K562 (cell line): ENCODE data around the gene UQCR11. TPM values are rescaled to one million over a fixed set of nuclear protein-coding genes. Genes with fewer than 3 reads are reported as not detected.

Experiments used
- ATAC-seq: fragments of 200-7000 bp; cut with Tn5 transposase; 3 replicates; pipeline ENCODE4 v1.9.1; 2020; ENCODE audit warnings: moderate library complexity
- BruUV-seq: library from RNA; stranded (reverse); fragments of 400-500 nt; replicated peaks from 2 replicates; lab custom pipeline; 2021; lab: Mats Ljungman, UMichigan
- CTCF ChIA-PET: fragments of 300-600 bp; formaldehyde crosslinking; extraction: SDS; loops from one replicate; lab custom pipeline; 2021; ENCODE audit warnings: low intra/inter-chr PET ratio; lab: Yijun Ruan, JAX
- POLR2A ChIA-PET: fragments of 300-600, 350-650 bp; sonication (Branson Sonifier 250); formaldehyde crosslinking; extraction: SDS; loops from one replicate; lab custom pipeline; 2021; ENCODE audit warnings: antibody characterized with exemption, inconsistent platforms; lab: Yijun Ruan, JAX
- DNase-seq, 4 experiments: peaks; one replicate each; pipeline versions ENCODE4 v3.0.0 to v3.0.0-alpha.2; 2011 to 2018; ENCODE audit warnings: low spot score in 3 of 4, mixed read lengths in 3 of 4; ENCODE audit errors: extremely low read depth in 1 of 4
- FAIRE-seq: peaks from 2 replicates; lab custom pipeline; 2011; peaks lifted over from hg19 to GRCh38; lab: Jason Lieb, UNC
- H2AFZ ChIP-seq: 2 replicates; pipeline ENCODE4 v1.6.0; 2011; ENCODE audit warnings: low read depth, low read length, control low read depth, inconsistent platforms
- H3K27ac ChIP-seq: fragments of 200-600 bp; 3 replicates; pipeline ENCODE4 v1.8.0; 2011; ENCODE audit warnings: low read depth, mild to moderate bottlenecking, control low read depth, inconsistent platforms, low read length, moderate library complexity, mixed read lengths; ENCODE audit errors: extremely low read depth
- H3K27me3 ChIP-seq, 2 experiments: fragments of 300-600 bp in 1 of 2; 2 replicates in 1 of 2; 3 replicates in 1 of 2; pipeline versions ENCODE4 v1.6.0 to v1.8.0; 2011; ENCODE audit warnings: inconsistent platforms in 2 of 2, low read length in 2 of 2, mild to moderate bottlenecking in 1 of 2, mixed read lengths in 1 of 2, moderate library complexity in 1 of 2; ENCODE audit not compliant: control insufficient read depth in 2 of 2, insufficient read depth in 2 of 2
- H3K36me3 ChIP-seq: fragments of 300-600 bp; 3 replicates; pipeline ENCODE4 v1.8.0; 2011; ENCODE audit warnings: mild to moderate bottlenecking, low read length, inconsistent platforms; ENCODE audit not compliant: control insufficient read depth, insufficient read depth
- H3K4me1 ChIP-seq, 2 experiments: fragments of 200-600 bp in 1 of 2; replicated peaks in 1 of 2; 2 replicates in 1 of 2; 3 replicates in 1 of 2; pipeline versions ENCODE4 v1.5.1 to v1.8.0; 2011; ENCODE audit warnings: inconsistent platforms in 2 of 2, low read length in 2 of 2, mild to moderate bottlenecking in 1 of 2, mixed read lengths in 1 of 2, moderate library complexity in 1 of 2; ENCODE audit not compliant: control insufficient read depth in 2 of 2, insufficient read depth in 2 of 2
- H3K4me2 ChIP-seq: 2 replicates; pipeline ENCODE4 v1.6.1; 2011; ENCODE audit warnings: low read length, control low read depth, inconsistent platforms, mixed read lengths; ENCODE audit not compliant: insufficient read depth
- H3K4me3 ChIP-seq: fragments of 200-600 bp; sonication (generic), shearing (Covaris generic); 2 replicates; pipeline ENCODE4 v1.5.1; 2016; ENCODE audit warnings: control low read depth, inconsistent platforms
- H3K79me2 ChIP-seq: fragments of 200-600 bp; 3 replicates; pipeline ENCODE4 v1.8.0; 2011; ENCODE audit warnings: low read length, inconsistent platforms; ENCODE audit not compliant: control insufficient read depth, insufficient read depth
- H3K9ac ChIP-seq, 2 experiments: 2 replicates each; pipeline versions ENCODE4 v1.6.0 to v1.6.1; 2011; ENCODE audit warnings: low read depth in 2 of 2, low read length in 2 of 2, control low read depth in 1 of 2, inconsistent platforms in 1 of 2, mild to moderate bottlenecking in 1 of 2, mixed read lengths in 1 of 2; ENCODE audit not compliant: insufficient read depth in 1 of 2
- H3K9me1 ChIP-seq: one replicate; pipeline ENCODE4 v1.6.0; 2011; ENCODE audit warnings: inconsistent platforms, mild to moderate bottlenecking, low read length, moderate library complexity; ENCODE audit not compliant: control insufficient read depth, insufficient read depth
- H3K9me3 ChIP-seq: replicated peaks from 2 replicates; pipeline ENCODE4 v1.5.1; 2011; ENCODE audit warnings: low read depth, low read length, inconsistent platforms; ENCODE audit not compliant: control insufficient read depth, insufficient read depth
- H4K20me1 ChIP-seq: replicated peaks from 2 replicates; pipeline ENCODE4 v1.6.1; 2011; ENCODE audit warnings: low read length, inconsistent platforms, mixed read lengths; ENCODE audit not compliant: control insufficient read depth, insufficient read depth
- PBX2 ChIP-seq, 2 experiments: IDR thresholded peaks in 1 of 2; conservative IDR thresholded peaks in 1 of 2; 2 replicates each; pipeline ENCODE4 v1.6.1; 2016; ENCODE audit warnings: low read depth in 2 of 2, mild to moderate bottlenecking in 1 of 2, missing compliant biosample characterization in 1 of 2, missing genetic modification characterization in 1 of 2, moderate library complexity in 1 of 2
- POLR2G ChIP-seq: fragments of 200-400 bp; formaldehyde crosslinking; IDR thresholded peaks from 2 replicates; pipeline ENCODE4 v1.6.1; 2017; ENCODE audit warnings: low read depth, mild to moderate bottlenecking, antibody characterized with exemption, low read length, moderate library complexity
- ZBTB33 ChIP-seq: sonication (generic); formaldehyde crosslinking; IDR thresholded peaks from 2 replicates; pipeline ENCODE4 v1.8.1; 2023; ENCODE audit warnings: mild to moderate bottlenecking, missing genetic modification reagents
- WGBS: fragments of 100-300 bp; shearing (Covaris generic); methylation state at CpG from one replicate; pipeline ENCODE4 v1.1.6; 2016; ENCODE audit warnings: low coverage, mixed read lengths; ENCODE audit not compliant: insufficient coverage; ENCODE audit errors: missing lambda C conversion rate; 5-methylcytosine and 5-hydroxymethylcytosine counted together
- in situ Hi-C: fragments of 300-500 bp; cut with MboI; formaldehyde crosslinking; loops from 4 replicates; pipeline ENCODE4 v1.15.0; 2018; ENCODE audit warnings: inconsistent platforms, mixed read lengths
- intact Hi-C: fragments of 100-400 bp; cut with micrococcal nuclease; formaldehyde crosslinking; loops from 2 replicates; pipeline ENCODE4 v1.14.2; 2022
- polyA plus RNA-seq, 8 experiments: library from polyadenylated mRNA; depleted of rRNA in 4 of 8; stranded (reverse) in 5 of 8; unstranded in 3 of 8; fragments of >200 nt; fragmentation: Nextera tagmentation in 2 of 8; fragmentation: Illumina TruSeq in 1 of 8; extraction: Ambion mirVana in 2 of 8; extraction: Trizol in 1 of 8; gene quantifications; 2 replicates each; pipeline versions ENCODE4 v1.2.1 to v1.2.3, GENCODE V29; 2011 to 2014; ENCODE audit warnings: inconsistent platforms in 1 of 8, missing spikeins in 1 of 8
- total RNA-seq, 7 experiments: library from RNA; depleted of rRNA in 6 of 7; stranded (reverse); fragments of >200 nt in 6 of 7; fragmentation: Illumina TruSeq in 2 of 7; extraction: Trizol in 2 of 7; gene quantifications; 2 replicates each; pipeline versions ENCODE4 v1.2.1 to v1.2.3, GENCODE V29; 2011 to 2021; ENCODE audit warnings: low replicate concordance in 1 of 7

UQCR11 gene
- total and polyA plus RNA-seq, 9 of the 15 experiments (the other 6 are each of a cell fraction or from before 2014, with no cell fraction given): 57.6 to 394 (median 259) TPM

GRCh38 chr19:1556390-1557070, 48.7 kb downstream of the UQCR11 start:
- in situ Hi-C loops: no loop called here

More at GRCh38 chr19:1556390-1557070, 48.7 kb downstream of the UQCR11 start:
- no peak overlapping the region for H3K4me2 ChIP-seq
- ChIA-PET POLR2A (no interaction called here), CTCF (no interaction called here)
- no TSS peak for BruUV-seq
- no peaks in the 10 kb centered on the region for H3K9me1 ChIP-seq
- no peak overlapping the region for H2AFZ ChIP-seq
- no peak overlapping the region for H3K9ac ChIP-seq
- H3K36me3 ChIP-seq: peaks cover 13% of the 10 kb centered on the region; the same call in 1 of the 3 replicates
- no peak for TF ChIP-seq PBX2 (CRISPR knock-in tag; IDR thresholded peaks at IDR 0.05; ENCODE audit: low read depth)
- no peak for TF ChIP-seq PBX2 (tag; conservative IDR thresholded peaks at IDR 0.05; ENCODE audit: low read depth)
- 0 out of 2 replicates have a peak, but pooled peaks have one; percentile 24 for TF ChIP-seq POLR2G
- TF ChIP-seq ZBTB33 (CRISPR knock-in tag): peak; percentile 94
- peaks cover 13% of the 10 kb centered on the region; the same call in 2 of the 3 replicates for H3K79me2 ChIP-seq
- FAIRE-seq: no peak
- no peak overlapping the region for H3K4me3 ChIP-seq
- intact Hi-C loops: no loop called here
- no peaks in the 10 kb centered on the region for H3K9me3 ChIP-seq
- no peak for ATAC-seq
- no peak for DNase-seq
- no peaks in the 10 kb centered on the region; the same call in 1 of the 2 replicates for H4K20me1 ChIP-seq
- H3K27me3 ChIP-seq: no peaks in the 10 kb centered on the region
- peaks cover 3 to 45% of the 10 kb centered on the region in 2 experiments; a peak in 3 of 5 replicates for H3K4me1 ChIP-seq
- no peak overlapping the region for H3K27ac ChIP-seq
- 94% methylated on average over 22 of the region's 66 CpGs for WGBS
